Thyroid gland (tissue), 4 donors: ENCODE results near the gene SCP2. TPM values are rescaled to one million over a fixed set of nuclear protein-coding genes. Genes with fewer than 3 reads are reported as not detected.

Source experiments
- DNase-seq, 2 donors: peaks; one replicate each; pipeline ENCODE4 v3.0.0-alpha.2; 2019
- H3K27ac ChIP-seq, 3 donors: fragments of 200-600 bp; sonication (generic); 1 replicate in 2 of 3; 2 replicates in 1 of 3; pipeline ENCODE4 v1.5.1; 2016 to 2019; ENCODE audit warnings: mild to moderate bottlenecking in 1 of 3, moderate library complexity in 1 of 3
- H3K27me3 ChIP-seq: fragments of 200-600 bp; sonication (generic); one replicate; pipeline ENCODE4 v1.5.1; 2019
- H3K36me3 ChIP-seq, 2 donors: fragments of 200-600 bp; sonication (generic); one replicate each; pipeline ENCODE4 v1.5.1; 2016 to 2019
- H3K4me1 ChIP-seq, 2 donors: fragments of 200-600 bp; sonication (generic); one replicate each; pipeline ENCODE4 v1.5.1; 2017 to 2019
- H3K4me3 ChIP-seq, 3 donors: fragments of 200-600 bp; sonication (generic); replicated peaks in 1 of 3; 1 replicate in 2 of 3; 2 replicates in 1 of 3; pipeline ENCODE4 v1.5.1; 2016; ENCODE audit warnings: mild to moderate bottlenecking in 1 of 3
- H3K9me3 ChIP-seq: fragments of 200-600 bp; sonication (generic); one replicate; pipeline ENCODE4 v1.5.1; 2017
- POLR2A ChIP-seq, 2 donors: fragments of 450-650 bp; IDR thresholded peaks; one replicate each; pipeline ENCODE4 v1.6.1; 2017; ENCODE audit warnings: antibody characterized with exemption in 2 of 2, mild to moderate bottlenecking in 2 of 2, moderate library complexity in 1 of 2
- WGBS, 2 donors: methylation state at CpG; one replicate each; pipeline ENCODE4 v1.1.5; 2017; 5-methylcytosine and 5-hydroxymethylcytosine counted together
- intact Hi-C: fragments of 100-400 bp; cut with DNase I; formaldehyde crosslinking; loops from one replicate; pipeline ENCODE4 v1.15.1; 2023
- total RNA-seq, 4 donors: library from RNA; depleted of rRNA; stranded (reverse); fragments of >200 nt; gene quantifications; one replicate each; pipeline ENCODE4 v1.2.3, GENCODE V29; 2016
- TF ChIP-seq, protein P1 (sequence below), 6 experiments: fragments of 200-600 bp in 3 of 6; fragments of 450-650 bp in 3 of 6; sonication (generic) in 3 of 6; IDR thresholded peaks; one replicate each; pipeline ENCODE4 v1.5.1; 2016 to 2019; ENCODE audit warnings: antibody characterized with exemption in 6 of 6, mild to moderate bottlenecking in 2 of 6, inconsistent platforms in 1 of 6, moderate library complexity in 1 of 6

The SCP2 gene
- total RNA-seq, 4 donors from 2014 or later, result 114 to 181 (median 164) TPM

DNA sequence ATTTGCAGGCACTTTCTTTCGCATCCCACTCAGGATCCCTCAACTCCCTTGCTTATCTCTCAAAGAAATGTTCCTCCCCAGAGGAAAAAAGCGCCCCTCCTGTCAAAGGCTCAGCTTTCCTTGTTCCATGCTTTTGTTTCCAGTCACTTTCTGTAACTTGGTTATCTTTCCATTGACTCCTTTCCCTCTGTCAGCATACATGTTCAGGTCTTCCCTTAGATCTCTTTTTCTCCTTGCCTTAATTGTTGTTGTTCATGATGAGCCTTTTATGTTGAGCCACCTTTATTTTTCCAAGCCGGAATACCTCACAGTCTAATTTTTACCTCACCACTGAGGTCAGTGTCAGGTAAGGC is 88.4 kb downstream of the SCP2 start:
- Histone ChIP-seq H3K27ac (peak overlapping the region in 1 of 3 donors; percentile 35), H3K4me1 (peaks cover 5 to 15% of the 10 kb centered on the region in 2 donors), H3K4me3 (peak overlapping the region; percentile 15 to 88 (median 36)), H3K27me3 (no peaks in the 10 kb centered on the region), H3K9me3 (no peaks in the 10 kb centered on the region), H3K36me3 (no peaks in the 10 kb centered on the region)
- intact Hi-C loops, result no loop called here
- DNase-seq, result no peak
- no peak for TF ChIP-seq POLR2A (IDR thresholded peaks at IDR 0.05)
- TF ChIP-seq, protein P1, sequence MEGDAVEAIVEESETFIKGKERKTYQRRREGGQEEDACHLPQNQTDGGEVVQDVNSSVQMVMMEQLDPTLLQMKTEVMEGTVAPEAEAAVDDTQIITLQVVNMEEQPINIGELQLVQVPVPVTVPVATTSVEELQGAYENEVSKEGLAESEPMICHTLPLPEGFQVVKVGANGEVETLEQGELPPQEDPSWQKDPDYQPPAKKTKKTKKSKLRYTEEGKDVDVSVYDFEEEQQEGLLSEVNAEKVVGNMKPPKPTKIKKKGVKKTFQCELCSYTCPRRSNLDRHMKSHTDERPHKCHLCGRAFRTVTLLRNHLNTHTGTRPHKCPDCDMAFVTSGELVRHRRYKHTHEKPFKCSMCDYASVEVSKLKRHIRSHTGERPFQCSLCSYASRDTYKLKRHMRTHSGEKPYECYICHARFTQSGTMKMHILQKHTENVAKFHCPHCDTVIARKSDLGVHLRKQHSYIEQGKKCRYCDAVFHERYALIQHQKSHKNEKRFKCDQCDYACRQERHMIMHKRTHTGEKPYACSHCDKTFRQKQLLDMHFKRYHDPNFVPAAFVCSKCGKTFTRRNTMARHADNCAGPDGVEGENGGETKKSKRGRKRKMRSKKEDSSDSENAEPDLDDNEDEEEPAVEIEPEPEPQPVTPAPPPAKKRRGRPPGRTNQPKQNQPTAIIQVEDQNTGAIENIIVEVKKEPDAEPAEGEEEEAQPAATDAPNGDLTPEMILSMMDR (IDR thresholded peaks at IDR 0.05), result no peak
- WGBS, 2 donors, result 18 to 22% methylated on average over 3 of the region's 3 CpGs

DNA sequence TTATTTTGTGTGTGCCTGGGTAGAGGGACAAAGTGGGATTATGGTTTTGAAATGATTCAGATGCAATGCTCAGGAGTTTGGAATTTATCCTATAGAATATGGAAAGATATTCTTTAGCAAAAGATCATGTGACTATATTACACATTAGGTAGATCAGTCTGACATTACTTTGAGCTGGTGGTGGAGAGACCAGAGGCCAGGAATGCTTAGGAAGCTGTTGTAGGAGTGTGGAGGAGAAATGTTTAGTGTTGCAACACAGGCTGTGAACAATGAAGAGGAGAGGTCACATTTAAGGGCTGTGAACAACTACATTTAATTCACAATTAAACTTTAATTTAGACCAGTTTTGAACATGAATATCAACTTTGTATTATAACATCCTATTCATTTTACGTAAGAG is 89.6 kb downstream of the SCP2 start:
- peaks cover 5 to 15% of the 10 kb centered on the region in 2 donors for H3K4me1 ChIP-seq
- no peaks in the 10 kb centered on the region for H3K27me3 ChIP-seq
- no peak for DNase-seq
- H3K9me3 ChIP-seq, result no peaks in the 10 kb centered on the region
- no peak overlapping the region for H3K4me3 ChIP-seq
- H3K27ac ChIP-seq, result no peak overlapping the region
- no peak for TF ChIP-seq POLR2A (IDR thresholded peaks at IDR 0.05)
- TF ChIP-seq, protein P1 (IDR thresholded peaks at IDR 0.05), result no peak
- intact Hi-C loops, result no loop called here
- 93 to 96% methylated on average over 1 of the region's 1 CpG for WGBS, 2 donors
- no peaks in the 10 kb centered on the region for H3K36me3 ChIP-seq

DNA sequence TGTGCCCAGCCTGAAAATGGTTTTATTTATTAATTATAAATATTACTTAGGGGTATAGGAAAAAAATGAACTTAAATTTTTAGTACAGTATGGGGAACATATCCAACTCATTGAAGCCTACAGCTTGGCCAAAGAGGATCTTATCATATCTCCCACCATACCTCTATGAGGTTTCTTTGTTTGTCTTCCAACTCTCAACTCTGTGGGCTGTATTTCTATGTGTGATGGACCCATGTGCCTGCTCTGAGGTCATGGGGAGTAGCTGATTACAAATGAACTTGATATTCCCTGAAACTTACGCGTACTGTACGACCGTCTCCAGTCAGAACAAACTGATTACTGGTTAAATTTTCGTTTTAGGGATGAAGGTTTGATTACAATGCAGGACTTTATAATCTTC is 93.5 kb downstream of the SCP2 start:
- Histone ChIP-seq H3K27ac (no peak overlapping the region), H3K4me1 (peaks cover 5 to 22% of the 10 kb centered on the region in 2 donors), H3K36me3 (no peaks in the 10 kb centered on the region), H3K4me3 (no peak overlapping the region), H3K9me3 (no peaks in the 10 kb centered on the region), H3K27me3 (no peaks in the 10 kb centered on the region)
- WGBS, 2 donors, result 94 to 98% methylated on average over 5 of the region's 5 CpGs
- intact Hi-C loops, result no loop called here
- no peak for DNase-seq
- TF ChIP-seq, protein P1 (IDR thresholded peaks at IDR 0.05), result no peak
- no peak for TF ChIP-seq POLR2A (IDR thresholded peaks at IDR 0.05)

DNA sequence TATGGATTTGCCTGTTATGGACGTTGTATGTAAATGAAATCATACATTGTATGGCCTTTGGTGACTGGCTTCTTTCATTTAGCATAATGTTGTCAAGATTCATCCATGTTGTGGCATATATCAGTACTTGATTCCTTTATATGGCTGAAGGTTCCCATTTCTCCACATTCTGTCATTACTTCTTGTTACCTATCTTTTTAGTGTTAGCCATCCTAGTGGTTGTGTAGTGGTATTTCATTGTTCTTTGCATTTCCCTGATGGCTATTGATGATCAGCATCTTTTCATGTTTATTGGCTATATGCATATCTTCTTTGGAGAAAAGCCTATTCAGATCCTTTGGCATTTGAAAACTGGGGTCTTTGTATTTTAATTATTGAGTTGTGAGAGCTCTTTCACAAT is 95.1 kb downstream of the SCP2 start:
- intact Hi-C loops, result no loop called here
- DNase-seq, result no peak
- H3K4me1 ChIP-seq, result peaks cover 0 to 10% of the 10 kb centered on the region in 2 donors
- H3K4me3 ChIP-seq, result no peak overlapping the region
- WGBS, 2 donors, result 97% methylated on average over 1 of the region's 1 CpG
- no peak overlapping the region for H3K27ac ChIP-seq
- no peaks in the 10 kb centered on the region for H3K9me3 ChIP-seq
- no peaks in the 10 kb centered on the region for H3K27me3 ChIP-seq
- no peaks in the 10 kb centered on the region for H3K36me3 ChIP-seq
- TF ChIP-seq, protein P1 (IDR thresholded peaks at IDR 0.05), result no peak
- TF ChIP-seq POLR2A (IDR thresholded peaks at IDR 0.05), result no peak

DNA sequence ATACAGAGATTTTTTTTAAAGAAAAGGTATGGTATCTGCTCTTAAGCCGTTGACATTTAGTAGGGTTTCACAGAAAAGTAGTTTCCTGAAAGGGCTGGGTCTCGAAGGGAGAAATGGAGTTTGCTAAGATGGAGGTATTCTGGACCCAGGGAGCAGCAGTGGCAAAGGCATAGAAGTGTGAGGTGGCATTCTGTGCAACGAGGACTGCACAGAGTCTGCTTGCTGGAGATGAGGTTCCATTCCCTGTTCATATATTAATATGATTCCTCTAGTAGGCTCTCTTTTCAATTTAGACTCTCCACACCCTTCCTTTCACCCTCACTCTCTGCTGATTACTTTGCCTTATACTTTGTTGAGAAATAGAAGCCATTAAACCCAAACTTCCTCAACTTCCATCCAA is 96.5 kb downstream of the SCP2 start:
- no peaks in the 10 kb centered on the region for H3K9me3 ChIP-seq
- no peak for DNase-seq
- H3K27ac ChIP-seq, result no peak overlapping the region
- intact Hi-C loops, result no loop called here
- WGBS, 2 donors, result 80% methylated on average over 3 of the region's 3 CpGs
- peaks cover 0 to 10% of the 10 kb centered on the region in 2 donors for H3K4me1 ChIP-seq
- TF ChIP-seq POLR2A (IDR thresholded peaks at IDR 0.05), result no peak
- TF ChIP-seq, protein P1 (IDR thresholded peaks at IDR 0.05), result no peak
- no peaks in the 10 kb centered on the region for H3K36me3 ChIP-seq
- no peaks in the 10 kb centered on the region for H3K27me3 ChIP-seq
- no peak overlapping the region for H3K4me3 ChIP-seq
